Endothelial cell (in vitro differentiated cells): Measurements from ENCODE around the gene ZDHHC1. TPM values are rescaled to one million over a fixed set of nuclear protein-coding genes. Genes with fewer than 3 reads are reported as not detected.
A peak's percentile ranks its signal among the peaks of the same experiment; 100 is the strongest.

ENCODE experiments used
- DNase-seq: peaks from one replicate; pipeline ENCODE4 v3.0.0; 2021; ENCODE audit warnings: low spot score
- H3K27ac Mint-ChIP-seq: one replicate; pipeline ENCODE4 v1.8.0; 2021; ENCODE audit warnings: mixed read lengths, inconsistent platforms; ENCODE audit not compliant: unreplicated experiment
- H3K27me3 Mint-ChIP-seq: one replicate; pipeline ENCODE4 v1.8.0; 2021; ENCODE audit warnings: mild to moderate bottlenecking, moderate library complexity, mixed read lengths, inconsistent platforms; ENCODE audit not compliant: unreplicated experiment
- H3K36me3 Mint-ChIP-seq: one replicate; pipeline ENCODE4 v1.8.0; 2021; ENCODE audit warnings: mild to moderate bottlenecking, low read depth, mixed read lengths, inconsistent platforms; ENCODE audit not compliant: unreplicated experiment
- H3K4me1 Mint-ChIP-seq: one replicate; pipeline ENCODE4 v1.8.0; 2021; ENCODE audit warnings: mild to moderate bottlenecking, mixed read lengths, inconsistent platforms; ENCODE audit not compliant: unreplicated experiment
- H3K4me3 Mint-ChIP-seq: one replicate; pipeline ENCODE4 v1.8.0; 2021; ENCODE audit warnings: mild to moderate bottlenecking, mixed read lengths, inconsistent platforms; ENCODE audit not compliant: unreplicated experiment
- H3K9me3 Mint-ChIP-seq: one replicate; pipeline ENCODE4 v1.8.0; 2021; ENCODE audit warnings: mixed read lengths, inconsistent platforms; ENCODE audit not compliant: unreplicated experiment
- CTCF ChIP-seq: fragments of 200-600 bp; sonication (generic); IDR thresholded peaks from one replicate; pipeline ENCODE4 v1.5.0; 2021; ENCODE audit warnings: antibody characterized with exemption; ENCODE audit not compliant: unreplicated experiment
- total RNA-seq: library from RNA; stranded (reverse); fragmentation: NEBNext Ultra II Directional; extraction: Animal tissue kit (Norgen Biotek cat#: 25700); gene quantifications from one replicate; pipeline ENCODE4 v1.2.1, GENCODE V29; 2021; ENCODE audit not compliant: unreplicated experiment

ZDHHC1 gene
- total RNA-seq, 1 donor from 2014 or later: 7.2 TPM

GRCh38 chr16:67394155-67395104, 21.8 kb downstream of the ZDHHC1 start:
- TF ChIP-seq CTCF: no peak
- Mint-ChIP-seq H3K9me3 (no peaks in the 10 kb centered on the region), H3K4me3 (no peak overlapping the region), H3K27ac (no peak overlapping the region), H3K36me3 (peaks cover 9% of the 10 kb centered on the region), H3K4me1 (peaks cover 3% of the 10 kb centered on the region), H3K27me3 (peaks cover 23% of the 10 kb centered on the region)
- DNase-seq: peak; percentile 37

GRCh38 chr16:67393788-67394154, 22.5 kb downstream of the ZDHHC1 start:
- H3K4me3 Mint-ChIP-seq: no peak overlapping the region
- peaks cover 9% of the 10 kb centered on the region for H3K36me3 Mint-ChIP-seq
- peaks cover 3% of the 10 kb centered on the region for H3K4me1 Mint-ChIP-seq
- TF ChIP-seq CTCF: no peak
- no peak for DNase-seq
- no peaks in the 10 kb centered on the region for H3K9me3 Mint-ChIP-seq
- peaks cover 23% of the 10 kb centered on the region for H3K27me3 Mint-ChIP-seq
- no peak overlapping the region for H3K27ac Mint-ChIP-seq

- Mint-ChIP-seq H3K9me3 (no peaks in the 10 kb centered on the region), H3K27ac (peak within 1 kb of the TSS; percentile 59), H3K36me3 (peaks cover 9% of the 10 kb centered on the region), H3K4me3 (no peak within 1 kb of the TSS), H3K4me1 (peaks cover 3% of the 10 kb centered on the region), H3K27me3 (peaks cover 23% of the 10 kb centered on the region)
- peak; percentile 72 for TF ChIP-seq CTCF
- DNase-seq: peak; percentile 84
Measured at GRCh38 chr16:67393111-67393787, 23.0 kb downstream of the ZDHHC1 start, which contains the start of gene TPPP3. TPPP3 (minus strand) TSS chr16:67393498; CDS start chr16:67391111, 2,387 bp downstream.

- Mint-ChIP-seq H3K36me3 (peaks cover 12% of the 10 kb centered on the region), H3K4me3 (no peak overlapping the region), H3K27ac (peak overlapping the region; percentile 59), H3K9me3 (no peaks in the 10 kb centered on the region), H3K27me3 (peaks cover 23% of the 10 kb centered on the region), H3K4me1 (peaks cover 3% of the 10 kb centered on the region)
- DNase-seq: no peak
- no peak for TF ChIP-seq CTCF
Measured at GRCh38 chr16:67392301-67393059, 23.8 kb downstream of the ZDHHC1 start.
